Inflammatory macrophage treated with lipopolysaccharide for 4 hours (primary cell): ENCODE data around the gene NOTCH2.
"Not testable (repeated sequence)": the region's sequence is repeated elsewhere in the genome, so short reads cannot be mapped to it uniquely, and the experiment has no call there.

Source experiments
- DNase-seq: peaks from one replicate; pipeline ENCODE4 v3.0.0-alpha.2; 2020

The NOTCH2 gene

DNA sequence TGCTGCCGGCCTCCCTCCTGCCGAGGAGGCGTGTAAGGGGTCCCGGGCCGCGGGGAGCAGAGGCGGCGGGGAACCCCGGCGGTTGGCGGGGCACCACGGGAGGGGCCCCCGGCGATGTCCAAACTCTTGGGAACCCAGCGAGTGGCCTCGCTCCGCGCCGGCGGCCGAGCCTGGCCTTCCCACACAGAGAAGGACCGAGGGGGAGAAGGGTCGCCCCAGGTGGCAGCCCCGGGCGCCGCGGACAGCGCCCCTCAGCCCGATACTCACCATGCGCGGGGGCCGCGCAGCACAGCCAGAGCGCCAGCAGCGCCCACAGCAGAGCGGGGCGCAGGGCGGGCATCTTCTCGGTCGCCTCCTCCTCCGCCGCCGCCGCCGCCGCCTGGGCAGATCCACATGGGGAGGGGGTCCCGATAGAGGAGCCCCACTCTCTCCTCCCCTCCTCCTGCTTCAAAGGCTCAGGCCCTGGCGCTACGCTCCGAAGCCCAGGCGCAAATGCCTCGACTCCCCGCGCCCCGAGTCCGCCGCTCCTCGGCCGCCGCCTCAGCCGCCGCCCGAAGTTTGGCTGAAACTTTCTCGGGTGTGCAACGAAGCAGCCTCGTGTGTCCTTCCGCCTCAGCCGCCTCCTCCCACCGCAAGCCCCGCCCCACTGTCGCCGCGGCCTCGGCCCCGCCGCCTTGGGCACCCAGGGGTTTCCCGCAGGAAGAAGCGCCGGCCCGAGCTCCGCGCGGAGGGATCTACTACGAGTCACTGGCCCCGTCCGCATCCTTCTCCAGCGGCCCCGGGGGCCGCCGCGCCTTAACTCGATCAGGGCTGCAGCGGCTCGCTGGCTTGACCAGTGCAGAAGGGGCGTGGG lies at the start of gene NOTCH2:
TSS of gene NOTCH2 (minus strand) at position 596 of the 853 bp plus-strand sequence. CDS start at position 340, 256 bp downstream.
- DNase-seq: peak; percentile 12

DNA sequence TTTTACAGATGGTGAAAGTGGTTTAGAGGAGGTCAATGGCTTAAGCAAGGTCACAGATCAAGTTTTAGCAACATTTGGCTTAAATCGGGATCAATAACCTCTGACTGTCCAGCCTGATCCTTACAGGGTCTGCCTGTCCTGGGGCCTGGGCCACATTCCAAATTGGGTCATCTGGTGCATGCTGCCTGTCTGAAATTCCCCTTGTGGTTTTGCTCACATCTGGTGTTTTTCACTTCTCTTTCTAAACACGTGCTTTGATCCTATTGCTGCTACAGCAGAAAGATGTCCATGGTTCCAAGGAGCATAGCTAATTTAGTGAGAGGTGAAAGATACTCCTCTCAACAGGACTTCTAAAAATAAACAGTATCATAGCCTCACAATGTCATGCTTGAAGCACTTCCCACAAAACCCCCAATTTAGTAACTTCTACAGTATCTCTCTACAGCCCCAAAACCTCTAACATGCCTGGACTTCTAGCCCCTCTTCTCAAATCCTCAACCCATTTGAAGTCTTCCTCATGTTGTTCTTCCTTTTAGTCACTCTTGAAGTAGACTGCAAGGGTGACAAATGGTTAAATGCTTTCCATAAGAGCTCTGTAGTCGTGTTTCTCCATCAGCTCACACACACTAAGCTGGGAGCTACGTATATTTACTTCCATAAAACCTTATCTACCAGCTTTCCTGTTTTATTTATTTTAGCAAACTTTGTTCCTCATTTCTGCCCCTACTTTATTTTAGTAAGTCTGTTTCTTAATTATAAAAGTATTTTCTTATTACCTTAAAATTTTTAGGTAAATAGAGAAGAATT lies 48.1 kb upstream of the NOTCH2 start:
- DNase-seq: not testable (repeated sequence)

DNA sequence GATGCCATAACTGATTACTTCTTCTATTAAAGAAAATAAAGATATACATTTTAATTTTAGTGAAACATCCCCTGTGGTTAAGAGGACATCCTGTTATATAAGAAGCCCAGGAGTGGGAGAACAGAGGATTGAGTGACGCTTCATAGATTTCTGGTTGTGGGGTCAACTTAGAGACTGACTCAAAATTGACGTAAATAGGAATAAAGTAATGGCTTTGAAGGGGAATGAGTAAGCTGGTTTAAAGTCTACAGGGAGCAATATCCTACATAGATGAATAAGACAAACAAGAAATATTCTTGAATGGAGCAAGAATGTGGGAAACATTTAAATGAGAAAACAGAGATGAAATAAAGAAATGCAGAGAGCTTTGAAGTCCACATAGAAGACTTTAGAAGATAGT lies 46.6 kb upstream of the NOTCH2 start:
- DNase-seq: not testable (repeated sequence)

DNA sequence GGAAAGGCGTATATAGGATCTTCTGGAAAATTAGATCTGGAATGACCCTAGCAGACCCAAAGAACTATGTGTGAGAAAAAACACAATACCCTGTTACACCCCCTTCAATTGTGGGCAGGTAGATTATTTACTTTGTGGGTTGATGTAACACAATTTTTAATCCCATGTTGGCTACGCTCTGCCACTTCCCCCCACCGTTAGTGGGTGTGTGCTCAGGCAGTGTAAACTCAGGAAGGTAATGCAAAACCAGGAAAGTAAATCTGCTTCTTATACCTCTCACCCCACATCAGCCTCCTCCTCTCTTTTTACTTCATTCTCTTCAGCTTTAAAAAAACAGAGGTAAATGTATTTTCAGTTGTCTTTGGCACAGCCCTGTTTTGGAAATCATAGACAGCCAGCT lies 43.7 kb upstream of the NOTCH2 start:
- not testable (repeated sequence) for DNase-seq

DNA sequence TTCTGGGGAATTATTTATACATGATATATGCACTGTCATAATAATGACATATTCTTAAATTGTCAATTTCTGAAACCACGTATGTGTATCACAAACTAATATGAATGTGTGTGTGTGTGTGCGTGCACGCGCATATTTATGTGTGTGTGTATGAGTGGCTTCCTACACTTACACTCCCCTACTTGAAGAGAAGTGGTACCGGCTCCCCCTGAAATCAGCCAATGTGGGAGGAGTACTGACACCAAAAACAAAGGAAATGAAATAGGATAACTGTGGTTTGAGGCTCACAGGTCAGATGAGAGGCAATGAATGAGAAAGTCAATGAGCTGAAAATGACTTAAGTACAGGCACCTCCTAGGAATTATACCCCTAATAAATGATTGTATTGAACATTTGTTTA lies 42.8 kb upstream of the NOTCH2 start:
- not testable (repeated sequence) for DNase-seq

DNA sequence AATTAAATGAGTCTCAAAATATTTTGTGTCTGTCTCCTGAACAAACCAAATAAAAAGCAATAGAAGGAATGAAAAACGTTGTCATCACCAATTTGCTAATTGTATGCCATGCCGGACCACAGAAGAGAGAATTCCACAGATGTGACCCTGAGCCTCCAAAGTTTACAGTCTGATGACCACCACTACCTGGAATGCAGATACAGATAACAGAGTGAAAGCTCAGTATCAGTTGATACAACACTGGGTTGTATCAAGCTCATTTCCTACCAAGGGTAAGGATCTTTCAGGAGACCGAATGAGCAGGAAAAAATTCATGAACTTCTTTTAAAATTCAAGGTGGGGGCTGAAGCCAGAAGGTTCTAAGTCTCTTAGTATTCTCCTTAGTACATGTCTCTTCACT lies 42.3 kb upstream of the NOTCH2 start:
- not testable (repeated sequence) for DNase-seq

DNA sequence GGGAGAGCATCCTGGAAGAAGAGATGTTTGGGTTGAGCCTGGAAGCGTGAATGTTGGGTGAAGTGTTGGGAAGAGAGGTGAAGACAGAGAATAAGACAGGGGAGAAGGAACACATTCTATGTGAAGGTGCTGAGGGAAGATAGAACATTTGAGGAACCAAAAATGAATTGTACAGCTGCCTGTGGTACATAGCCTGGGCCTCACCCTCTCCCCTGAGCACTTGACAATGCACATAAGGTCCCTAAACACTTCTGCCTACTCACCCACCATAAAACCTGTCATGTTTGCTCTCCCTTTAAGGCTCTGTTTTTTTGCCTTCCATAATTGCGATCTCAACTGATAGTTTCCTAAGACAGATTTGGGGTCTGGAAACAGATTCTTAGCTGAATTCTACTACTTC lies 41.5 kb upstream of the NOTCH2 start:
- not testable (repeated sequence) for DNase-seq

DNA sequence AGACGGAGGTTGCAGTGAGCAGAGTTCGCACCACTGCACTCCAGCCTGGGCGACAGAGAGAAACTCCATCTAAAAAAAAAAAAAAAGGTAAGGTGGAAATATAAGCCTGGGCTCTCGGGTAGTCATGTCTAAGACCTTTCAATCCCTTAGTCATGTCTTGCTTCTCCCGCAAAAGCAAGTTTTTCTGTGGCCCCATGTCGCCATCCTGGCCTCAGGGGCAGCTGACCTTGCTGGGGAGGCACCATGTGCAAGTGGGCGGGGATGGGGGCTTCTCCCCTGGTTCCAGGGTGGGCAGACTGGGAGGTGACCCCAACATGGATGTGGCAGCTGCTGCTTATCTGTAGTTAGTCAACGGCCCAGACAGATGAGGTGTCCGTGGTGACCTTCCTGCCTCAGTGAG lies 40.2 kb upstream of the NOTCH2 start:
- not testable (repeated sequence) for DNase-seq

DNA sequence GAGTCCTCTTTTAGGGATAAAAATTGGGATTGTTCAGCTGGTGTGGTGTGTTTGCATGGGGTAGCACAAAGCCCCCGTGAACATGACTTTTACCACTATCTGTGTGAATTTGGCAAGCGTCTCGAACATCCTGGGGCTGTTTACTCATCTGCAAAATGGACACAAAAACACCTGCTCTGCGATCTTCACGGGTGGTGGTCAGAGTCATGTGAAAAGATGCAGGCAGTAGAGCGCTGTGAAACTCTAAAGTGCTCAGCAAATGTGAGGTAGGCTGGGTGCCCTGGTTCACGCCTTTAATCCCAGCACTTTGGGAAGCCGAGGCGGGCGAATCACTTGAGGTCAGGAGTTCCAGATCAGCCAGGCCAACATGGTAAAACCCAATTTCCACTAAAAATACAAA lies 39.7 kb upstream of the NOTCH2 start:
- not testable (repeated sequence) for DNase-seq

DNA sequence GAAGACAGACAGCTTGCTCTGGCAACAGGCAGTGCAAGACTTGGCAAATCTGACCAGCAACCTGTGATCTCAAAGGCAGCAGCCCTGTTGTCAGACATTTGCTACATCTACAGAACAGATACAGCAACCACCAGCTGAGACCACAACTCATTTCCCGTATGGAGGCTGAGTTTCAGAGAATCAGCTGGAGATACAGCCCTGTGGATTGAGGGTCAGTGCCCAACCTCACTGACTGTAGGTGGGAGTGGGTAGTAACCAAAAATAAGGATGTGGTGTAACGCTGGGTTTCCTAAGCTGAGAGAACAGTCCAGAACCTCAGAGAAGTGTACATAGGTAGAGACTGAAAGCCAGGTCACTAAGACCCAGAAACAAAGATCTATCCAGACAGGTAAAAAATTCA lies 35.8 kb upstream of the NOTCH2 start:
- DNase-seq: not testable (repeated sequence)

DNA sequence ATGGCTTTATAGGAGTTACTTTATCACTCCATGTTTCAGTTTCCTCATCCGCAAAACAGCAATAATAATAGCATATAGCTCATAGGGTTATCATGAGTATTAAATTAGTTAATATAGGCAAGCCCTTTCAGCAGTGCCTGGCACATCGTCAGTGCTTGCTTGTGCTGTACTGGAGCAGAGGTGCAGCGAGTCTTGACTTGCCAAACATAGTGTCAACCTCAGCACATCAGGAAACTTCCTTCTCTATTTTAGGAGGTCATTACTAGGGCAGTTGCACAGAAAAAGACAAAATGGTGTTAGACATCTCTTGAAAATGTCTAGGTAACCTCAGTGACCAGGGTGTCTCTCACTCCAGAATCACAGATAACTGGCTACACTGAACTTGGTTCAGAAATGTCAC lies 34.3 kb upstream of the NOTCH2 start:
- not testable (repeated sequence) for DNase-seq

DNA sequence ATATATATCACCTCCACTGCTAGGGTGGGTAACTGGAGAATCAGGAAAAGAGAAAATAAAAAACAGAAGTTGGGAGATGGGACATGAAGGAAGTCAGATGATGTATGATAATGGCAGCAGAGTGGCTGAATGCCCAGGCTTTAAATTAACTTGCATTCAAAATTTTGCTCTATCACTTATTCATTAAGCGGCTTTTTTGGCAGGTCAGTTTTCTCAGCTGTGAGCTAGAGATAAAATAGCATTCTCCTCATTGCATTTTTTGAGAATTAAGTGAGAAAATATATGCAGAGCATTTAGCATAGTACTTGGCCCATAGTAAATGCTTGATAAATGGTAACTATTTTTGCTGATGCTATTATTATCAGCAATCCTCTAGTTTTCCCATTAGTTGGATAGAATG lies 32.1 kb upstream of the NOTCH2 start:
- DNase-seq: not testable (repeated sequence)

DNA sequence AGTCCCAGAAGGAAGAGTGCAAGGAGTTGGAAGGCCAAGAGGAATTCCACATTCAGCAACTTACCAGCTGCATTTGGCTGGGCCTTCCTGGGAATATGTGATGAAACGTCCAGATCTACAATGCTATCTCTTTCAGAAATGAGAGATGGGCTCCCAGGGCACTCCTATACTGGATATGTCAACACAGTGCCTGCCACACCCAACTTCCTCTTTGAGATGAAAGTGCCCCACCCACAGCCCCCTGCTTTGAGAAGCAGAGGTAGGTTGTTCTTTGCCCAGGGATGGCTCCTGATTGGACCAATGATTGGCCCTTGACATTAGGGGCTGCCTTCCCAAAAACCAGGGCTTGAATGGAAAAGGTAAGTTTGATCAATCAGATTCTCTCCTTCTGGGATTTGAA lies 31.1 kb upstream of the NOTCH2 start:
- DNase-seq: not testable (repeated sequence)

DNA sequence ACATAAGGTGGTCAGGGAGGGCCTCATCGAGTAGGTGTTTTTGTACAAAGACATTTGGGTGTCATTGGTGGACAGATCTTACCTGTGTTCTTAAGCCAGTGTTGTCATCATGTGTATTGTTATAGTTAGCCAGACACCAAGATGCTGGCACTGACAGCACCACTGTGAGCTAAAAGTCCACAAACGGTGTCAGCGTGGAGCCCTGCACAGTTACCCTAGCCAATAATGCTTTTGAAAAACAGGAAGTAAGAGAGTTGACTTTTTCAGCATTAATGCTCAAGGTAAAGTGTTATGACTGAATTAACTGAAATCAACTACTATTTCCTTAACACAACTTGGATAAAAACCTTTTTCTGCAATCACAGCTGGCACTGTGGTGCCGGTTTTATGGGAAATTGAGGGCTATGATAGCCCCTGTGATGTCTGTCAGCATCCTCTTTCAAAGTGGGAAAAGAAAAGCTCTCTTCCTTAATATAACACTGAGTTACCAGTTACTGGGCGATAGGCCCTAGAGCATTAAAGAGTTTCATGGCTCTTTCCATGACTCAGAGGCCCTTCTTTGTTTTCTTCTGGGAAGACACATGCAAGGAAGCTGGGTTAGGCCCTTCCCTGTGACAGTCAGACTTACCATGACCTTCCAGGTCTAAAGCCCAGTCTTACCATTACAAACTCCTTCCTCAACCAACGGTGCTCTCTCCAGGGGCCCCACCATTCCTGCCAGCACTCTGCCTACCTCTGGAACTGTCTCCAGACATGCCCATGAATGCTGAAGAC lies 29.7 kb upstream of the NOTCH2 start:
- not testable (repeated sequence) for DNase-seq

DNA sequence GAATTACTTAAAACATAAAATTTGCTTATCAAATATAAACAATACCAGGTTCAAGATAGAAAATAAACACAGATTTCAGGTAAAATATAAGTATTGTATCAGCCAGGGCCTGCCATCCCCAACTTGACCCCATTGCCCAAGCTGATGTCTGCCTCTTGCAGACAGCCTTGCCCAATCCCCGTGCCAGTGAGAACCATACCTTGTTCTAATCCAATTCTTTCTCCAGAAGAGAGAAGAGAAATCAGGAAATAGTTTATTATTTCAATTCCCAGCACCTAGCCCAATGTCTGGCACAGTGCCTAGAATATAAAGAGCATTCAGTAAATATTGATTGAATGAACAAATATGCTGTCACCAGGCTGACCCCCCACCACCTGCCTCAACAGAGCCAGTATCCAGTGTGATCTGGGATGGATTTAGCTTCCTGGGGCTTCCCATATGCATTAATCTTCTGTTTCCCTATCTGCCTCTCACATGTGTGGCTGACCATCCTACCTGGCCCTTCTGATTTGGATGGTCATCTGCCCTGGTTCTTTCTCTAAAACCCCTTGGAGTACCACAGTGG lies 27.6 kb upstream of the NOTCH2 start:
- DNase-seq: not testable (repeated sequence)

DNA sequence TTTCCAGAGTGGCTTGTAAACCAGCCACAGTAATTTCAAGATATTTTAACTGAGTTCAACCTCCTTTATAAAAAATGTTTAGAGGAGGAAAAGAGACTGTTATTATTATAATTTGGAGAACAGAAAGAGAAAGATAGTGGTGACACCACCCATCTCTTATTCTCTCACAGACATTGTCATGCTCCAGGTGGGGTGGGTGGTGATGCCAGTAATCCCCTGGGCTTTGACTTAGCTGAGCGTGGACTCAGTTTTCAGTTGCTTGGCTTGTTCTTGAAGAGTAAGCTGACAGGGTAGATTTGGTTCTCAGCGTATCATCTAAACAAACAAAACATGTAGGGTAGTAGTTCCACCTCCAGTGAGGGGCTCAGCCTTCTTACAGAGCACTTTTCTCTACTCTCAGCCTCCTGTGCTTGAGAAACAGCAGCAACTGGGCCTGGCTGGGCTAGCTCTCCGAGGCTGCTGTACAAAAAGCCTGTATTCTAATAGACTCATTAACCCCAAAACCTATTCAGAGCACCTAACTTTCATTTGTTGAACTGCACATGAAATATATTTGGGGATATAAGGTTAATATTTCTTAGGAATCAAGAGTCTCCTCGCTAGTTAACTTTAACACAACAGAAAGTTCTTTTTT lies 24.2 kb upstream of the NOTCH2 start:
- DNase-seq: not testable (repeated sequence)

DNA sequence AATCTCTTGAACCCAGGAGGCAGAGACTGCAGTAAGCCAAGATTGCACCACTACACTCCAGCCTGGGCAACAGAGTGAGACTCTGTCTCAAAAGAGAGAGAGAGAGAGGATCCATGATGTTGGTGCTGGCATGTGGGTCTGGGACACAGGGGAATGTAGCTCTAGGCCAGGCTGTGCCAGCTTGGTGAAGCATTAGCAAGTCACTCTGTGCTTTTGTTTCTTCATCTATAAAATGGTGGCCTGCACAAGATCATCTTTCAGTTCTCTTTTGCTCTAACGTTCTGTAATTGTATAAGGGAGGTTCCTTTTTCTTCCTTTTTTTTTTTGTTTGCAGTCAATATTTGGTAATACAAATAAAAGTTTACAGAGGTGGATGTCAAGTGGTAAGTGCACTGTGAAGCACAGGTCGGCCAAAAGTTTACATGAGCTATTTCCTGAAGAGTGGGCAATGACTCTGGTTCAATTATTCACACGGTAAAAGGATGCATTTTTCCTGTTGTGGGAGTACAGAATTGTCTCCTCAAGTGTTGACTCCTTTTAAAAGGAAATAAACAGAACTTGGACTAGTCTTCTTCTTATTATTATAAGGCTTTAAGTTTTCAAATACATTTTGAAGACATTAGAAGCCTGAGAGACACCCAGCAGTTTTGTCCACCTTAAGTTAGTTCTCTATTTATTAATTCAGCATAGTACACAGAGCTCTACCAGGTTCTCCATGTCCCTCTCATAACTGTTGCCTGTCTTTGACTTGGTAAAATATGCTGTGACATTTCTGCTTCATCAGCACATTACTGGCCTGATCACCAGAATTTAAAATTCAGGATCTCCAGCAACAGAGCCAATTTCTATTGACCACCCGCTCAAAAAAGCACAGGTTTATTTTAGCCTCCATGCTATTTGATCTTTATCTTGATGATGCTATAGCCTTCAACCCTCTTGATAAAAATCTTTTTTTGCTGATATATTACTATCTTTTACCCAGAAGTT lies 23.1 kb upstream of the NOTCH2 start:
- DNase-seq: peak; percentile 30

DNA sequence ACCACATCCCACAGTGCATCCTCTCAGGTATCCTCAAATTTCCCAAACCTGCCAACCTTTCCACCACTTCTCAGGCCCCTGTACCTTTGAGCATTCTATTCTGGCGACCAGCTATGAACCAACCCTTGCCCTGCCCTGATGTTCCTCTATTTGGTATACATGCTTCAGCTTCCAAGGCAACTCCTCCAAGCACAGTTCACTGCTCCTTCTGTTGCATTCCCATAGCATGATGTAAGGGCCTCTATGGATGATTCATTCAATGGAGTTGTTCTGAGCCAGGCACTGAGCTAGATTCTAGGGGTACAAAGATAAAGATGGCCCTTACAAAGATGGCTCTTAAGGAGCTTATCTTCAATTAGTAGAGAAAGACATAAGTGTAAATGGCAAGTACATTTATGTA lies 21.4 kb upstream of the NOTCH2 start:
- DNase-seq: not testable (repeated sequence)

DNA sequence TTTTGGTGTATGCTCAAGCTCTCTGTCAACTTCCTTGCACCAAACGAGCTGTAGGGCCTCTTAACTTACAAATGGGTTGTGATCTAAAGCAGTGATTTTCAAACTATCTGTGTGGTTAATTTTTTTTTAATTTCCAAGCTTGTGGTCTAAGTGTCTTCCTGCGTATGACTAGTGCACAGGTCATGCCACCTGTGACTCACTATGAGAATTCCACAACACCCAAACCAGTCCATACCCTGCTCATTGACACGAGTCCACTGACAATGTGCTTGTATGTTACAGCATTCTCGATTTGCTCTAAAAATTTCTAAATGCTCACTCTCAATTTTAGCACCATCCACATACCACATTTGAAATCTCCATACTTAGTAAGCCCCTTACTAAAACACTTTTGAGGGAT lies 18.5 kb upstream of the NOTCH2 start:
- DNase-seq: peak; percentile 66

DNA sequence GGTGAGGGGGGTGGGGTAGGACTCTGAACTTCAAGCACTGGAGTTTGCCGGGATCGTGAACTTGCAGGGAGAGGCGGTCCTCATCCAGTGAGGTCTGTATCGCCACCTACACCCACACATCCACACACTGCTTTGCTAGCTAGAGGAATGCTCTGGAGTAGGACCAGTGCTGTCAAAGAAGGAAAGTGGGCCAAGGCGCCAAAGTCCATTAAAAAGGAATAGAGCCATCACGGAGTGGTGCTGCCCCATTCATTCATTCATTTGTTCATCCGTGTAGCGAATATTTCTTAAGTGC lies 405 bp upstream of the NOTCH2 start:
- DNase-seq: not testable (repeated sequence)

DNA sequence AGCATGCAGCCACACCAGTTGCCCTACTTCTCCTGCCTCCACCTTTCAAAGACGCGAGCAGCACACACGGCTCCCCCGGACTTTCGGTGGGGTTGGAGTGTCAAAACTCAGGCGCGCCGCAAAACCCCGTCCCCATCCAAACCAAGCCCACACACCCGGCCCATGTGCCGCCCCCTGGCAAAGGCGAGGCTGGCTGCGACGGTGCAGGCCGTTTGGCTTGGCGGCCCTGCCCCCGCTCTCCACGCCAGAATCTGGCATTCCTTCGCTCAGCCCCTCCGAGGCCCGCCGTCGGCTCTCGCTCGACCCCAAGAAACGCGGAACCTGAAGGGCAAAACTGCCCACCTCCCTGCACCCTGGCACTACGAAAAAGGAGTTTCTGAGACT lies 787 bp downstream of the NOTCH2 start:
- DNase-seq: not testable (repeated sequence)
